HEK293 (cell line): Measurements from ENCODE around the gene ITGB8.

ENCODE experiments used
- BCL11B ChIP-seq: fragments of 450-650 bp; formaldehyde crosslinking; IDR thresholded peaks from 2 replicates; pipeline ENCODE4 v1.5.1; 2016; ENCODE audit warnings: low read depth, missing biosample characterization, missing genetic modification characterization
- KLF10 ChIP-seq: fragments of 450-650 bp; IDR thresholded peaks from 2 replicates; pipeline ENCODE4 v1.5.1; 2018; ENCODE audit warnings: missing biosample characterization, mild to moderate bottlenecking, missing genetic modification characterization
- ZNF157 ChIP-seq: fragments of 450-650 bp; formaldehyde crosslinking; IDR thresholded peaks from 2 replicates; pipeline ENCODE4 v1.5.1; 2016; ENCODE audit warnings: missing biosample characterization, missing genetic modification characterization
- ZNF169 ChIP-seq: fragments of 450-650 bp; formaldehyde crosslinking; IDR thresholded peaks from 2 replicates; pipeline ENCODE4 v1.5.1; 2016; ENCODE audit warnings: missing biosample characterization, missing genetic modification characterization
- ZNF23 ChIP-seq: fragments of 450-650 bp; formaldehyde crosslinking; IDR thresholded peaks from 2 replicates; pipeline ENCODE4 v1.5.1; 2016; ENCODE audit warnings: missing biosample characterization, missing genetic modification characterization, borderline replicate concordance
- ZNF366 ChIP-seq: fragments of 450-650 bp; formaldehyde crosslinking; conservative IDR thresholded peaks from 2 replicates; pipeline ENCODE4 v1.5.1; 2016; ENCODE audit warnings: missing biosample characterization, missing genetic modification characterization
- ZNF394 ChIP-seq: fragments of 450-650 bp; formaldehyde crosslinking; IDR thresholded peaks from 2 replicates; pipeline ENCODE4 v1.5.1; 2016; ENCODE audit warnings: missing biosample characterization, missing genetic modification characterization, mild to moderate bottlenecking, moderate library complexity, borderline replicate concordance
- ZNF596 ChIP-seq: fragments of 450-650 bp; IDR thresholded peaks from 2 replicates; pipeline ENCODE4 v1.5.0; 2018; ENCODE audit warnings: missing biosample characterization, mild to moderate bottlenecking, missing genetic modification characterization, moderate library complexity
- ZNF830 ChIP-seq: fragments of 450-650 bp; IDR thresholded peaks from 2 replicates; pipeline ENCODE4 v1.5.0; 2018; ENCODE audit warnings: missing biosample characterization, missing genetic modification characterization, low read depth, mild to moderate bottlenecking, moderate library complexity
- TF ChIP-seq, protein P1 (sequence below): fragments of 450-650 bp; formaldehyde crosslinking; IDR thresholded peaks from 2 replicates; pipeline ENCODE4 v1.5.1; 2016; ENCODE audit warnings: missing biosample characterization, missing genetic modification characterization
- TF ChIP-seq, protein P2 (sequence below): fragments of 450-650 bp; formaldehyde crosslinking; IDR thresholded peaks from 2 replicates; pipeline ENCODE4 v1.5.1; 2016; ENCODE audit warnings: missing biosample characterization, missing genetic modification characterization
- TF ChIP-seq, protein P3 (sequence below): fragments of 450-650 bp; formaldehyde crosslinking; IDR thresholded peaks from 2 replicates; pipeline ENCODE4 v1.5.1; 2016; ENCODE audit warnings: missing biosample characterization, missing genetic modification characterization
- TF ChIP-seq, protein P4 (sequence below): fragments of 450-650 bp; formaldehyde crosslinking; IDR thresholded peaks from 2 replicates; pipeline ENCODE4 v1.5.1; 2016; ENCODE audit warnings: missing biosample characterization, missing genetic modification characterization
- TF ChIP-seq, protein P5 (sequence below): fragments of 450-650 bp; formaldehyde crosslinking; IDR thresholded peaks from 2 replicates; pipeline ENCODE4 v1.5.1; 2016; ENCODE audit warnings: missing biosample characterization, missing genetic modification characterization
- TF ChIP-seq, protein P6 (sequence below): fragments of 450-650 bp; formaldehyde crosslinking; conservative IDR thresholded peaks from 2 replicates; pipeline ENCODE4 v1.5.1; 2016; ENCODE audit warnings: low read depth, missing biosample characterization, missing genetic modification characterization
- TF ChIP-seq, protein P7 (sequence below): fragments of 450-650 bp; formaldehyde crosslinking; IDR thresholded peaks from 2 replicates; pipeline ENCODE4 v1.5.1; 2017; ENCODE audit warnings: missing biosample characterization, missing genetic modification characterization
- TF ChIP-seq, protein P8 (sequence below): fragments of 450-650 bp; formaldehyde crosslinking; optimal IDR thresholded peaks from 2 replicates; pipeline ENCODE3; 2016; ENCODE audit warnings: missing biosample characterization, mild to moderate bottlenecking, missing genetic modification characterization
- TF ChIP-seq, protein P9 (sequence below): fragments of 450-650 bp; formaldehyde crosslinking; IDR thresholded peaks from 2 replicates; pipeline ENCODE4 v1.5.1; 2016; ENCODE audit warnings: missing biosample characterization, missing genetic modification characterization, borderline replicate concordance

The ITGB8 gene

DNA sequence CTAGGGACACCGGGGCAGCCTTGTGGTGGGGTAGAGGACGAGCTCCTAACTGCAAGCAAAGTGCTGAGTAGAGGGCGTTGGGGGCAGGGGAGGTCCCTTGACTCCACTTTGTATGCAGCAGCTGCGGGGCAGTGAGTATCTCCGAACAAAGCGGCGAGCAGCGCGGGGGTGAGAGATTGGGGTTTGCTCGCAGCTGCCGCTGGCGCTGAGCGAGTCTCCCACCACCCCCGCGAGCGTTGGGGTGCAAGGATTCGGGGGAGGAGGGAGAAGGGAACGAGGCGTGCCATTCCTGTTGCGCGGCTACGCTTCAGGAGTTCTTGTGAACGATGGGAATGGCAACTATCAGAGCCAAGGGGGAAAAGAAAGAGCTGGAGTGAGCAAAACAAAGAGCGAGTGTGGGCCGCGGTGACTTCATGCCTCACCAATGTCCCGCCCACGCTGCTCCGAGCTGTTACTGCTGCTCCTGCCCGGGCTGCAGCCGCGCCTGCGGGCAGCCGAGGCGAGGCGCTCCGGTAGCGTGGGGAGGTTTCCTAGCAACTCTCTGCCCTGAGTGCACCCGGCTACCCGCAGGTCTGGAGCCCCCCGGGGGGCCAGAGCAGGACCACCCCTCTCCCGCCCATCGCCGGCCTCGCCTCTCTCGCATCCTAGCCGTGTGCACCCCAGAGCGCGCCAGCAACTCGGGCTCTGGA lies at the start of gene ITGB8 (continued):
- TF ChIP-seq, protein P1, sequence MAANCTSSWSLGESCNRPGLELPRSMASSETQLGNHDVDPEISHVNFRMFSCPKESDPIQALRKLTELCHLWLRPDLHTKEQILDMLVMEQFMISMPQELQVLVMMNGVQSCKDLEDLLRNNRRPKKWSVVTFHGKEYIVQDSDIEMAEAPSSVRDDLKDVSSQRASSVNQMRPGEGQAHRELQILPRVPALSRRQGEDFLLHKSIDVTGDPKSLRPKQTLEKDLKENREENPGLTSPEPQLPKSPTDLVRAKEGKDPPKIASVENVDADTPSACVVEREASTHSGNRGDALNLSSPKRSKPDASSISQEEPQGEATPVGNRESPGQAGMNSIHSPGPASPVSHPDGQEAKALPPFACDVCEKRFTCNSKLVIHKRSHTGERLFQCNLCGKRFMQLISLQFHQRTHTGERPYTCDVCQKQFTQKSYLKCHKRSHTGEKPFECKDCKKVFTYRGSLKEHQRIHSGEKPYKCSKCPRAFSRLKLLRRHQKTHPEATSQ (tag by site-specific recombination): no peak
- TF ChIP-seq, protein P2, sequence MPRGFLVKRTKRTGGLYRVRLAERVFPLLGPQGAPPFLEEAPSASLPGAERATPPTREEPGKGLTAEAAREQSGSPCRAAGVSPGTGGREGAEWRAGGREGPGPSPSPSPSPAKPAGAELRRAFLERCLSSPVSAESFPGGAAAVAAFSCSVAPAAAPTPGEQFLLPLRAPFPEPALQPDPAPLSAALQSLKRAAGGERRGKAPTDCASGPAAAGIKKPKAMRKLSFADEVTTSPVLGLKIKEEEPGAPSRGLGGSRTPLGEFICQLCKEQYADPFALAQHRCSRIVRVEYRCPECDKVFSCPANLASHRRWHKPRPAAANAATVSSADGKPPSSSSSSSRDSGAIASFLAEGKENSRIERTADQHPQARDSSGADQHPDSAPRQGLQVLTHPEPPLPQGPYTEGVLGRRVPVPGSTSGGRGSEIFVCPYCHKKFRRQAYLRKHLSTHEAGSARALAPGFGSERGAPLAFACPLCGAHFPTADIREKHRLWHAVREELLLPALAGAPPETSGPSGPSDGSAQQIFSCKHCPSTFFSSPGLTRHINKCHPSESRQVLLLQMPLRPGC: no peak
- TF ChIP-seq ZNF394 (tag by site-specific recombination) (peak; percentile 99), ZNF596 (tag by site-specific recombination) (no peak; the same call in 1 of the 2 replicates), ZNF169 (tag by site-specific recombination) (no peak), ZNF366 (tag by site-specific recombination) (peak; percentile 57; the same call in 1 of the 2 replicates), ZNF830 (no peak), BCL11B (no peak), ZNF23 (tag by site-specific recombination) (no peak), KLF10 (no peak), ZNF157 (tag by site-specific recombination) (no peak)
- TF ChIP-seq, protein P3, sequence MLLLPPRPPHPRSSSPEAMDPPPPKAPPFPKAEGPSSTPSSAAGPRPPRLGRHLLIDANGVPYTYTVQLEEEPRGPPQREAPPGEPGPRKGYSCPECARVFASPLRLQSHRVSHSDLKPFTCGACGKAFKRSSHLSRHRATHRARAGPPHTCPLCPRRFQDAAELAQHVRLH: no peak
- TF ChIP-seq, protein P4, sequence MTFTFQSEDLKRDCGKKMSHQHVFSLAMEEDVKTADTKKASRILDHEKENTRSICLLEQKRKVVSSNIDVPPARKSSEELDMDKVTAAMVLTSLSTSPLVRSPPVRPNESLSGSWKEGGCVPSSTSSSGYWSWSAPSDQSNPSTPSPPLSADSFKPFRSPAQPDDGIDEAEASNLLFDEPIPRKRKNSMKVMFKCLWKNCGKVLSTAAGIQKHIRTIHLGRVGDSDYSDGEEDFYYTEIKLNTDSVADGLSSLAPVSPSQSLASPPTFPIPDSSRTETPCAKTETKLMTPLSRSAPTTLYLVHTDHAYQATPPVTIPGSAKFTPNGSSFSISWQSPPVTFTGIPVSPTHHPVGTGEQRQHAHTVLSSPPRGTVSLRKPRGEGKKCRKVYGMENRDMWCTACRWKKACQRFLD (tag by site-specific recombination): no peak
- TF ChIP-seq, protein P5, sequence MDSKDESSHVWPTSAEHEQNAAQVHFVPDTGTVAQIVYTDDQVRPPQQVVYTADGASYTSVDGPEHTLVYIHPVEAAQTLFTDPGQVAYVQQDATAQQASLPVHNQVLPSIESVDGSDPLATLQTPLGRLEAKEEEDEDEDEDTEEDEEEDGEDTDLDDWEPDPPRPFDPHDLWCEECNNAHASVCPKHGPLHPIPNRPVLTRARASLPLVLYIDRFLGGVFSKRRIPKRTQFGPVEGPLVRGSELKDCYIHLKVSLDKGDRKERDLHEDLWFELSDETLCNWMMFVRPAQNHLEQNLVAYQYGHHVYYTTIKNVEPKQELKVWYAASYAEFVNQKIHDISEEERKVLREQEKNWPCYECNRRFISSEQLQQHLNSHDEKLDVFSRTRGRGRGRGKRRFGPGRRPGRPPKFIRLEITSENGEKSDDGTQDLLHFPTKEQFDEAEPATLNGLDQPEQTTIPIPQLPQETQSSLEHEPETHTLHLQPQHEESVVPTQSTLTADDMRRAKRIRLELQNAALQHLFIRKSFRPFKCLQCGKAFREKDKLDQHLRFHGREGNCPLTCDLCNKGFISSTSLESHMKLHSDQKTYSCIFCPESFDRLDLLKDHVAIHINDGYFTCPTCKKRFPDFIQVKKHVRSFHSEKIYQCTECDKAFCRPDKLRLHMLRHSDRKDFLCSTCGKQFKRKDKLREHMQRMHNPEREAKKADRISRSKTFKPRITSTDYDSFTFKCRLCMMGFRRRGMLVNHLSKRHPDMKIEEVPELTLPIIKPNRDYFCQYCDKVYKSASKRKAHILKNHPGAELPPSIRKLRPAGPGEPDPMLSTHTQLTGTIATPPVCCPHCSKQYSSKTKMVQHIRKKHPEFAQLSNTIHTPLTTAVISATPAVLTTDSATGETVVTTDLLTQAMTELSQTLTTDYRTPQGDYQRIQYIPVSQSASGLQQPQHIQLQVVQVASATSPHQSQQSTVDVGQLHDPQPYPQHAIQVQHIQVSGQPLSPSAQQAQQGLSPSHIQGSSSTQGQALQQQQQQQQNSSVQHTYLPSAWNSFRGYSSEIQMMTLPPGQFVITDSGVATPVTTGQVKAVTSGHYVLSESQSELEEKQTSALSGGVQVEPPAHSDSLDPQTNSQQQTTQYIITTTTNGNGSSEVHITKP (tag by site-specific recombination): peak; percentile 88
- TF ChIP-seq, protein P6, sequence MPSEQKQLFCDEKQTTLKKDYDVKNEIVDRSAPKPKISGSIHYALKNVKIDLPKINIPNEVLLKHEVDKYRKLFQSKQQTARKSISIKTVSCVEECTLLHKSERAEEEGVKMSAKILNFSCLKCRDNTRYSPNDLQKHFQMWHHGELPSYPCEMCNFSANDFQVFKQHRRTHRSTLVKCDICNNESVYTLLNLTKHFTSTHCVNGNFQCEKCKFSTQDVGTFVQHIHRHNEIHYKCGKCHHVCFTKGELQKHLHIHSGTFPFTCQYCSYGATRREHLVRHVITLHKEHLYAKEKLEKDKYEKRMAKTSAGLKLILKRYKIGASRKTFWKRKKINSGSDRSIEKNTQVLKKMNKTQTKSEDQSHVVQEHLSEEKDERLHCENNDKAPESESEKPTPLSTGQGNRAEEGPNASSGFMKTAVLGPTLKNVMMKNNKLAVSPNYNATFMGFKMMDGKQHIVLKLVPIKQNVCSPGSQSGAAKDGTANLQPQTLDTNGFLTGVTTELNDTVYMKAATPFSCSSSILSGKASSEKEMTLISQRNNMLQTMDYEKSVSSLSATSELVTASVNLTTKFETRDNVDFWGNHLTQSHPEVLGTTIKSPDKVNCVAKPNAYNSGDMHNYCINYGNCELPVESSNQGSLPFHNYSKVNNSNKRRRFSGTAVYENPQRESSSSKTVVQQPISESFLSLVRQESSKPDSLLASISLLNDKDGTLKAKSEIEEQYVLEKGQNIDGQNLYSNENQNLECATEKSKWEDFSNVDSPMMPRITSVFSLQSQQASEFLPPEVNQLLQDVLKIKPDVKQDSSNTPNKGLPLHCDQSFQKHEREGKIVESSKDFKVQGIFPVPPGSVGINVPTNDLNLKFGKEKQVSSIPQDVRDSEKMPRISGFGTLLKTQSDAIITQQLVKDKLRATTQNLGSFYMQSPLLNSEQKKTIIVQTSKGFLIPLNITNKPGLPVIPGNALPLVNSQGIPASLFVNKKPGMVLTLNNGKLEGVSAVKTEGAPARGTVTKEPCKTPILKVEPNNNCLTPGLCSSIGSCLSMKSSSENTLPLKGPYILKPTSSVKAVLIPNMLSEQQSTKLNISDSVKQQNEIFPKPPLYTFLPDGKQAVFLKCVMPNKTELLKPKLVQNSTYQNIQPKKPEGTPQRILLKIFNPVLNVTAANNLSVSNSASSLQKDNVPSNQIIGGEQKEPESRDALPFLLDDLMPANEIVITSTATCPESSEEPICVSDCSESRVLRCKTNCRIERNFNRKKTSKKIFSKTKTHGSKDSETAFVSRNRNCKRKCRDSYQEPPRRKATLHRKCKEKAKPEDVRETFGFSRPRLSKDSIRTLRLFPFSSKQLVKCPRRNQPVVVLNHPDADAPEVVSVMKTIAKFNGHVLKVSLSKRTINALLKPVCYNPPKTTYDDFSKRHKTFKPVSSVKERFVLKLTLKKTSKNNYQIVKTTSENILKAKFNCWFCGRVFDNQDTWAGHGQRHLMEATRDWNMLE (tag by site-specific recombination): no peak
- TF ChIP-seq, protein P7, sequence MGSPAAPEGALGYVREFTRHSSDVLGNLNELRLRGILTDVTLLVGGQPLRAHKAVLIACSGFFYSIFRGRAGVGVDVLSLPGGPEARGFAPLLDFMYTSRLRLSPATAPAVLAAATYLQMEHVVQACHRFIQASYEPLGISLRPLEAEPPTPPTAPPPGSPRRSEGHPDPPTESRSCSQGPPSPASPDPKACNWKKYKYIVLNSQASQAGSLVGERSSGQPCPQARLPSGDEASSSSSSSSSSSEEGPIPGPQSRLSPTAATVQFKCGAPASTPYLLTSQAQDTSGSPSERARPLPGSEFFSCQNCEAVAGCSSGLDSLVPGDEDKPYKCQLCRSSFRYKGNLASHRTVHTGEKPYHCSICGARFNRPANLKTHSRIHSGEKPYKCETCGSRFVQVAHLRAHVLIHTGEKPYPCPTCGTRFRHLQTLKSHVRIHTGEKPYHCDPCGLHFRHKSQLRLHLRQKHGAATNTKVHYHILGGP (tag by site-specific recombination): no peak
- TF ChIP-seq, protein P8, sequence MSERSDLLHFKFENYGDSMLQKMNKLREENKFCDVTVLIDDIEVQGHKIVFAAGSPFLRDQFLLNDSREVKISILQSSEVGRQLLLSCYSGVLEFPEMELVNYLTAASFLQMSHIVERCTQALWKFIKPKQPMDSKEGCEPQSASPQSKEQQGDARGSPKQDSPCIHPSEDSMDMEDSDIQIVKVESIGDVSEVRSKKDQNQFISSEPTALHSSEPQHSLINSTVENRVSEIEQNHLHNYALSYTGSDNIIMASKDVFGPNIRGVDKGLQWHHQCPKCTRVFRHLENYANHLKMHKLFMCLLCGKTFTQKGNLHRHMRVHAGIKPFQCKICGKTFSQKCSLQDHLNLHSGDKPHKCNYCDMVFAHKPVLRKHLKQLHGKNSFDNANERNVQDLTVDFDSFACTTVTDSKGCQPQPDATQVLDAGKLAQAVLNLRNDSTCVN (tag by site-specific recombination): peak; percentile 92
- TF ChIP-seq, protein P9, sequence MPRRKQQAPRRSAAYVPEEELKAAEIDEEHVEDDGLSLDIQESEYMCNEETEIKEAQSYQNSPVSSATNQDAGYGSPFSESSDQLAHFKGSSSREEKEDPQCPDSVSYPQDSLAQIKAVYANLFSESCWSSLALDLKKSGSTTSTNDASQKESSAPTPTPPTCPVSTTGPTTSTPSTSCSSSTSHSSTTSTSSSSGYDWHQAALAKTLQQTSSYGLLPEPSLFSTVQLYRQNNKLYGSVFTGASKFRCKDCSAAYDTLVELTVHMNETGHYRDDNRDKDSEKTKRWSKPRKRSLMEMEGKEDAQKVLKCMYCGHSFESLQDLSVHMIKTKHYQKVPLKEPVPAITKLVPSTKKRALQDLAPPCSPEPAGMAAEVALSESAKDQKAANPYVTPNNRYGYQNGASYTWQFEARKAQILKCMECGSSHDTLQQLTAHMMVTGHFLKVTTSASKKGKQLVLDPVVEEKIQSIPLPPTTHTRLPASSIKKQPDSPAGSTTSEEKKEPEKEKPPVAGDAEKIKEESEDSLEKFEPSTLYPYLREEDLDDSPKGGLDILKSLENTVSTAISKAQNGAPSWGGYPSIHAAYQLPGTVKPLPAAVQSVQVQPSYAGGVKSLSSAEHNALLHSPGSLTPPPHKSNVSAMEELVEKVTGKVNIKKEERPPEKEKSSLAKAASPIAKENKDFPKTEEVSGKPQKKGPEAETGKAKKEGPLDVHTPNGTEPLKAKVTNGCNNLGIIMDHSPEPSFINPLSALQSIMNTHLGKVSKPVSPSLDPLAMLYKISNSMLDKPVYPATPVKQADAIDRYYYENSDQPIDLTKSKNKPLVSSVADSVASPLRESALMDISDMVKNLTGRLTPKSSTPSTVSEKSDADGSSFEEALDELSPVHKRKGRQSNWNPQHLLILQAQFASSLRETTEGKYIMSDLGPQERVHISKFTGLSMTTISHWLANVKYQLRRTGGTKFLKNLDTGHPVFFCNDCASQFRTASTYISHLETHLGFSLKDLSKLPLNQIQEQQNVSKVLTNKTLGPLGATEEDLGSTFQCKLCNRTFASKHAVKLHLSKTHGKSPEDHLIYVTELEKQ (tag by site-specific recombination): no peak
